A549 (cell line): ENCODE measurements around the gene SHISA3.

Source experiments
- BHLHE40 ChIP-seq: IDR thresholded peaks from 2 replicates; pipeline ENCODE4 v1.6.1; 2012; ENCODE audit warnings: low read depth, low read length, inconsistent platforms
- EHMT2 ChIP-seq: fragments of 200-600 bp; sonication (generic); IDR thresholded peaks from 2 replicates; pipeline ENCODE4 v1.6.1; 2016; ENCODE audit warnings: antibody characterized with exemption, low read depth, mild to moderate bottlenecking, moderate library complexity
- EP300 ChIP-seq, 2 experiments: fragments of >200 bp; sonication (Bioruptor Twin); formaldehyde crosslinking; IDR thresholded peaks; 2 replicates in 1 of 2; 3 replicates in 1 of 2; pipeline ENCODE4 v1.6.1; 2016 to 2017
- JUN ChIP-seq, 2 experiments: fragments of >200 bp; sonication (Bioruptor Twin); formaldehyde crosslinking; IDR thresholded peaks; 2 replicates in 1 of 2; 3 replicates in 1 of 2; pipeline ENCODE4 v1.6.1; 2016 to 2017
- MAFK ChIP-seq: fragments of 450-650 bp; IDR thresholded peaks from 2 replicates; pipeline ENCODE4 v1.6.1; 2014; ENCODE audit not compliant: partially characterized antibody
- MAZ ChIP-seq: fragments of 150-350 bp; IDR thresholded peaks from 2 replicates; pipeline ENCODE4 v1.6.1; 2014; ENCODE audit warnings: antibody characterized with exemption, low read depth, low read length, borderline replicate concordance
- NFE2L2 ChIP-seq: fragments of 150-350 bp; conservative IDR thresholded peaks from 2 replicates; pipeline ENCODE4 v1.6.1; 2014; ENCODE audit warnings: low read length
- NR3C1 ChIP-seq: fragments of >200 bp; sonication (Bioruptor Twin); formaldehyde crosslinking; IDR thresholded peaks from 3 replicates; pipeline ENCODE4 v1.6.1; 2017
- POLR2A ChIP-seq: IDR thresholded peaks from 2 replicates; pipeline ENCODE4 v1.6.1; 2012; ENCODE audit warnings: mild to moderate bottlenecking, low read length
- RNF2 ChIP-seq: fragments of 200-600 bp; sonication (generic); IDR thresholded peaks from 2 replicates; pipeline ENCODE4 v1.6.1; 2016; ENCODE audit warnings: low read depth, mild to moderate bottlenecking, antibody characterized with exemption, moderate library complexity, borderline replicate concordance
- SMC3 ChIP-seq: fragments of >200 bp; sonication (Bioruptor Twin); formaldehyde crosslinking; IDR thresholded peaks from 3 replicates; pipeline ENCODE4 v1.6.1; 2018; ENCODE audit warnings: inconsistent platforms
- TF ChIP-seq, protein P1 (sequence below): fragments of >200 bp; sonication (Bioruptor Twin); formaldehyde crosslinking; IDR thresholded peaks from 3 replicates; pipeline ENCODE4 v1.5.1; 2016
- TF ChIP-seq, protein P2 (sequence below): fragments of 200-600 bp; sonication (generic); IDR thresholded peaks from 2 replicates; pipeline ENCODE4 v1.6.1; 2016; ENCODE audit warnings: antibody characterized with exemption, mild to moderate bottlenecking, moderate library complexity
- TF ChIP-seq, protein P3 (sequence below): IDR thresholded peaks from 2 replicates; pipeline ENCODE4 v1.6.1; 2012

DNA sequence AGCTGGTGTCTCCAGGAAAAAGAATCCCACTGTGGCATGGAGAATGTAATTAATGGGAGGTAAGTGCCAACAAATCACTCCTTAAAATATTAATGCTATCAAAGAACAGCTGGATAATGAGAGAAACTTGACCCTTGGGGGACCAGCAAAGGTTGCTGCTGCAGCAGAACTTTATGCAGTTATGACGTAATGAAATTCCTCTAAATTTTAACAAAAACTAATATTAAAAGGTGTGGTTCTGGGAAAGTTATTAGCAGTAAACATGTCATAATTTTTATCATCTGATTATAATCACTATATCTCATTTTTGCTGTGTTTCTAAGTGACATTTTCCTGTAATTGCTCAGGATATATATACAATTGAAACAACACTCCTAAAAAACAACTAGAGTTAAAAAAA, 1.7 kb upstream of the SHISA3 start:
- TF ChIP-seq, protein P1, sequence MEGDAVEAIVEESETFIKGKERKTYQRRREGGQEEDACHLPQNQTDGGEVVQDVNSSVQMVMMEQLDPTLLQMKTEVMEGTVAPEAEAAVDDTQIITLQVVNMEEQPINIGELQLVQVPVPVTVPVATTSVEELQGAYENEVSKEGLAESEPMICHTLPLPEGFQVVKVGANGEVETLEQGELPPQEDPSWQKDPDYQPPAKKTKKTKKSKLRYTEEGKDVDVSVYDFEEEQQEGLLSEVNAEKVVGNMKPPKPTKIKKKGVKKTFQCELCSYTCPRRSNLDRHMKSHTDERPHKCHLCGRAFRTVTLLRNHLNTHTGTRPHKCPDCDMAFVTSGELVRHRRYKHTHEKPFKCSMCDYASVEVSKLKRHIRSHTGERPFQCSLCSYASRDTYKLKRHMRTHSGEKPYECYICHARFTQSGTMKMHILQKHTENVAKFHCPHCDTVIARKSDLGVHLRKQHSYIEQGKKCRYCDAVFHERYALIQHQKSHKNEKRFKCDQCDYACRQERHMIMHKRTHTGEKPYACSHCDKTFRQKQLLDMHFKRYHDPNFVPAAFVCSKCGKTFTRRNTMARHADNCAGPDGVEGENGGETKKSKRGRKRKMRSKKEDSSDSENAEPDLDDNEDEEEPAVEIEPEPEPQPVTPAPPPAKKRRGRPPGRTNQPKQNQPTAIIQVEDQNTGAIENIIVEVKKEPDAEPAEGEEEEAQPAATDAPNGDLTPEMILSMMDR: no peak
- TF ChIP-seq POLR2A: no peak
- TF ChIP-seq, protein P2, sequence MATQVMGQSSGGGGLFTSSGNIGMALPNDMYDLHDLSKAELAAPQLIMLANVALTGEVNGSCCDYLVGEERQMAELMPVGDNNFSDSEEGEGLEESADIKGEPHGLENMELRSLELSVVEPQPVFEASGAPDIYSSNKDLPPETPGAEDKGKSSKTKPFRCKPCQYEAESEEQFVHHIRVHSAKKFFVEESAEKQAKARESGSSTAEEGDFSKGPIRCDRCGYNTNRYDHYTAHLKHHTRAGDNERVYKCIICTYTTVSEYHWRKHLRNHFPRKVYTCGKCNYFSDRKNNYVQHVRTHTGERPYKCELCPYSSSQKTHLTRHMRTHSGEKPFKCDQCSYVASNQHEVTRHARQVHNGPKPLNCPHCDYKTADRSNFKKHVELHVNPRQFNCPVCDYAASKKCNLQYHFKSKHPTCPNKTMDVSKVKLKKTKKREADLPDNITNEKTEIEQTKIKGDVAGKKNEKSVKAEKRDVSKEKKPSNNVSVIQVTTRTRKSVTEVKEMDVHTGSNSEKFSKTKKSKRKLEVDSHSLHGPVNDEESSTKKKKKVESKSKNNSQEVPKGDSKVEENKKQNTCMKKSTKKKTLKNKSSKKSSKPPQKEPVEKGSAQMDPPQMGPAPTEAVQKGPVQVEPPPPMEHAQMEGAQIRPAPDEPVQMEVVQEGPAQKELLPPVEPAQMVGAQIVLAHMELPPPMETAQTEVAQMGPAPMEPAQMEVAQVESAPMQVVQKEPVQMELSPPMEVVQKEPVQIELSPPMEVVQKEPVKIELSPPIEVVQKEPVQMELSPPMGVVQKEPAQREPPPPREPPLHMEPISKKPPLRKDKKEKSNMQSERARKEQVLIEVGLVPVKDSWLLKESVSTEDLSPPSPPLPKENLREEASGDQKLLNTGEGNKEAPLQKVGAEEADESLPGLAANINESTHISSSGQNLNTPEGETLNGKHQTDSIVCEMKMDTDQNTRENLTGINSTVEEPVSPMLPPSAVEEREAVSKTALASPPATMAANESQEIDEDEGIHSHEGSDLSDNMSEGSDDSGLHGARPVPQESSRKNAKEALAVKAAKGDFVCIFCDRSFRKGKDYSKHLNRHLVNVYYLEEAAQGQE: no peak
- TF ChIP-seq, protein P3, sequence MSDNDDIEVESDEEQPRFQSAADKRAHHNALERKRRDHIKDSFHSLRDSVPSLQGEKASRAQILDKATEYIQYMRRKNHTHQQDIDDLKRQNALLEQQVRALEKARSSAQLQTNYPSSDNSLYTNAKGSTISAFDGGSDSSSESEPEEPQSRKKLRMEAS: no peak
- TF ChIP-seq MAZ: no peak
- TF ChIP-seq EP300 (IDR thresholded peaks at IDR 0.05): no peak
- no peak for TF ChIP-seq JUN (IDR thresholded peaks at IDR 0.05)
- TF ChIP-seq RNF2: no peak
- TF ChIP-seq NFE2L2: no peak
- TF ChIP-seq MAFK: no peak
- TF ChIP-seq SMC3: no peak
- no peak for TF ChIP-seq NR3C1
- TF ChIP-seq EHMT2: no peak
- no peak for TF ChIP-seq BHLHE40
